Gastrocnemius medialis (tissue), 4 donors: ENCODE results near the gene PHF23. TPM values are rescaled to one million over a fixed set of nuclear protein-coding genes. Genes with fewer than 3 reads are reported as not detected.
A peak's percentile ranks its signal among the peaks of the same experiment; 100 is the strongest.

ENCODE experiments used
- ATAC-seq, 2 donors: fragments of 150-250 bp; one replicate each; pipeline ENCODE4 v1.9.1; 2016
- DNase-seq, 2 donors: peaks; one replicate each; pipeline ENCODE4 v3.0.0-alpha.2; 2019
- H3K27ac ChIP-seq, 4 donors: fragments of 200-600 bp; sonication (generic); 1 replicate in 1 of 4; 2 replicates in 3 of 4; pipeline ENCODE4 v1.5.1; 2016 to 2018; ENCODE audit warnings: mild to moderate bottlenecking in 2 of 4, moderate library complexity in 1 of 4
- H3K27me3 ChIP-seq, 3 donors: fragments of 200-600 bp; sonication (generic) in 2 of 3; 1 replicate in 1 of 3; 2 replicates in 2 of 3; pipeline versions ENCODE4 v1.5.1 to v1.6.0; 2016 to 2019; ENCODE audit warnings: mild to moderate bottlenecking in 1 of 3, moderate library complexity in 1 of 3
- H3K36me3 ChIP-seq, 2 donors: fragments of 200-600 bp; sonication (generic) in 1 of 2; one replicate each; pipeline ENCODE4 v1.5.1; 2017 to 2018
- H3K4me1 ChIP-seq, 2 donors: fragments of 200-600 bp; sonication (generic) in 1 of 2; one replicate each; pipeline ENCODE4 v1.5.1; 2016 to 2017; ENCODE audit warnings: mild to moderate bottlenecking in 2 of 2
- H3K4me3 ChIP-seq, 4 donors: fragments of 200-600 bp; sonication (generic) in 3 of 4; 1 replicate in 1 of 4; 2 replicates in 3 of 4; pipeline ENCODE4 v1.5.1; 2016 to 2019; ENCODE audit warnings: mild to moderate bottlenecking in 2 of 4
- H3K9me3 ChIP-seq, 3 donors: fragments of 200-600 bp; sonication (generic) in 2 of 3; 1 replicate in 1 of 3; 2 replicates in 2 of 3; pipeline ENCODE4 v1.5.1; 2016 to 2019
- CTCF ChIP-seq, 5 experiments: fragments of 450-650 bp in 3 of 5; fragments of 200-600 bp in 2 of 5; sonication (generic) in 2 of 5; IDR thresholded peaks in 4 of 5; conservative IDR thresholded peaks in 1 of 5; 1 replicate in 4 of 5; 2 replicates in 1 of 5; pipeline ENCODE4 v1.5.1; 2016 to 2019; ENCODE audit warnings: antibody characterized with exemption in 5 of 5, mild to moderate bottlenecking in 3 of 5, moderate library complexity in 3 of 5
- POLR2A ChIP-seq, 2 donors: fragments of 450-650 bp; IDR thresholded peaks; one replicate each; pipeline ENCODE4 v1.6.1; 2017; ENCODE audit warnings: antibody characterized with exemption in 2 of 2, mild to moderate bottlenecking in 2 of 2, moderate library complexity in 2 of 2
- in situ Hi-C, 4 donors: fragments of 200-750 bp; cut with MboI; loops; one replicate each; pipeline versions ENCODE4 v1.15.0 to v1.8.0; 2017; ENCODE audit warnings: low sequenced_read_pairs in 4 of 4
- intact Hi-C: fragments of 100-400 bp; cut with DNase I; formaldehyde crosslinking; loops from one replicate; pipeline ENCODE4 v1.15.1; 2023; ENCODE audit warnings: low total_unique reads
- total RNA-seq, 4 donors: library from RNA; depleted of rRNA; stranded (reverse); fragments of >200 nt; gene quantifications; one replicate each; pipeline versions ENCODE4 v1.1.0 to v1.2.3, GENCODE V29; 2016

Gene PHF23
- total RNA-seq, 4 donors from 2014 or later = 16.9 to 31.8 (median 24.1) TPM

DNA sequence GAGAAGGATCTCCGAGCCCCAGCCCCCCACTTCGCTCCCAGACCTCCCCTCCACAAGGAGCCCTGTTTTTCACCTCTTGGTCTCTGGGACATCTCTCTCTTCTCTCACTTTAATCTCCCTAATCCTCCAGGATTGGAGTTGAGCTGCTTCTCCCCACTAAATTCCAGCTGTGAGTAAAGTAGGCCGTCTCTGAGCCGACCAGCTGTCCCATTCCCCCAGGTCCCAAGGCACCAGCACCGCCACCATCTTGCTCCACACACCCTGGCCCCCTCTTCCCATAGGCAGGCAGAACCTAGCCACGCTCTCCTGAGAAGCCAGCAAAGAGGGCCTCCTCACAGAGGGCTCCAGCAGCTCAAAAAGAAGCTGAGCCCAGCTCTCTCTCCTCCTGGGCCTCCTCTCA, 20.5 kb downstream of the PHF23 start:
- ATAC-seq = no peak
- DNase-seq = no peak
- H3K27me3 ChIP-seq = no peaks in the 10 kb centered on the region
- intact Hi-C loops = loop anchor here (1.0 to 10.0 kb wide), 2 partner anchors 78 to 616 kb away; partner anchors contain the start of gene KDM6B
- no peak for TF ChIP-seq CTCF (IDR thresholded peaks at IDR 0.05 in 4 of 5, conservative IDR thresholded peaks at IDR 0.05 in 1 of 5)
- no peak for TF ChIP-seq POLR2A (IDR thresholded peaks at IDR 0.05)
- peak overlapping the region; percentile 91 to 99 (median 96) for H3K27ac ChIP-seq
- in situ Hi-C loops = no loop called here
- no peaks in the 10 kb centered on the region for H3K9me3 ChIP-seq
- peaks cover 0 to 32% of the 10 kb centered on the region in 2 donors for H3K36me3 ChIP-seq
- H3K4me3 ChIP-seq = peak overlapping the region in 1 of 4 donors; percentile 80
- peaks cover 64 to 68% of the 10 kb centered on the region in 2 donors for H3K4me1 ChIP-seq

DNA sequence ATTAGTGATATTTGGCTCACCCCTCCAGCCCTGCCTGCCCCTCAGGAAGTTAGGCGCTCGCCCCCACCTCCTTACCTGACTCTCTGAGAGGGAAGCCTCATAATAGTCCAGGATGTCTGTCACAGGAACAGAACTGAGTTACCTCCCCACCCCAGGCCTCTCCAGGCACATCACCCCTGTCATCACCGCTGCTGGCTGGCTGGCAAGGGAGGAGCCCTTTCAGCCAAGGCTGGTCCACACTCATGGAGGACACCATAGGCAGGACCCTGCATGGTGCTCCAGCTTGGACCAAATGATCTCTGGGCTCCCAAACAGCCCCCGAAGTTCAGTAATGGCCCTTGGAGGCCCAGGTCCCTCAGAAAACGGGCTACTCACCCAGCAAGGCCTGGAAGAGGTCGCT, 21.1 kb downstream of the PHF23 start:
- peak overlapping the region in 2 of 4 donors; percentile 45 to 51 for H3K4me3 ChIP-seq

GRCh38 chr17:7217113-7217987, 21.9 kb downstream of the PHF23 start:
- TF ChIP-seq POLR2A (IDR thresholded peaks at IDR 0.05) (no peak), CTCF (IDR thresholded peaks at IDR 0.05 in 4 of 5, conservative IDR thresholded peaks at IDR 0.05 in 1 of 5) (no peak)
- ATAC-seq (no peak), DNase-seq (no peak)
- Histone ChIP-seq H3K4me1 (peaks cover 59 to 61% of the 10 kb centered on the region in 2 donors), H3K36me3 (peaks cover 0 to 18% of the 10 kb centered on the region in 2 donors), H3K27me3 (peaks cover 3 to 9% (median 5%) of the 10 kb centered on the region in 3 donors), H3K4me3 (peak overlapping the region; percentile 29 to 51 (median 44)), H3K9me3 (no peaks in the 10 kb centered on the region), H3K27ac (peak overlapping the region; percentile 56 to 99 (median 72))
- in situ Hi-C loops = no loop called here
- intact Hi-C loops = loop anchor here (10.0 kb wide), 1 partner anchor 617 kb away; the partner anchor contains the start of gene KDM6B

More for the DNA sequence above, 21.1 kb downstream of the PHF23 start:
- no peak for DNase-seq
- no peak for ATAC-seq
- peak overlapping the region; percentile 56 to 99 (median 72) for H3K27ac ChIP-seq
- H3K36me3 ChIP-seq = peaks cover 0 to 26% of the 10 kb centered on the region in 2 donors
- H3K4me1 ChIP-seq = peaks cover 61 to 62% of the 10 kb centered on the region in 2 donors
- TF ChIP-seq CTCF (IDR thresholded peaks at IDR 0.05 in 4 of 5, conservative IDR thresholded peaks at IDR 0.05 in 1 of 5) (no peak), POLR2A (IDR thresholded peaks at IDR 0.05) (no peak)
- intact Hi-C loops (loop anchor here (10.0 kb wide), 1 partner anchor 617 kb away; the partner anchor contains the start of gene KDM6B), in situ Hi-C loops (no loop called here)
- peaks cover 0 to under 1% (median 0%) of the 10 kb centered on the region in 3 donors for H3K27me3 ChIP-seq
- H3K9me3 ChIP-seq = no peaks in the 10 kb centered on the region

- in situ Hi-C loops (no loop called here), intact Hi-C loops (loop anchor here (10.0 kb wide), 1 partner anchor 618 kb away; the partner anchor contains the start of gene KDM6B)
- TF ChIP-seq POLR2A (IDR thresholded peaks at IDR 0.05) (no peak), CTCF (IDR thresholded peaks at IDR 0.05 in 4 of 5, conservative IDR thresholded peaks at IDR 0.05 in 1 of 5) (no peak)
- H3K36me3 ChIP-seq = peaks cover 0 to 9% of the 10 kb centered on the region in 2 donors
- H3K4me3 ChIP-seq = peak overlapping the region; percentile 29 to 51 (median 44)
- H3K27ac ChIP-seq = peak overlapping the region; percentile 56 to 99 (median 72)
- peaks cover 8 to 16% (median 13%) of the 10 kb centered on the region in 3 donors for H3K27me3 ChIP-seq
- H3K9me3 ChIP-seq = no peaks in the 10 kb centered on the region
- peaks cover 52 to 54% of the 10 kb centered on the region in 2 donors for H3K4me1 ChIP-seq
- no peak for DNase-seq
- no peak for ATAC-seq
Measured at GRCh38 chr17:7216242-7217112, 22.8 kb downstream of the PHF23 start.
